Fibroblast of peridontal ligament (primary cell): Measurements from ENCODE around the gene KCNK15.
"Not testable (repeated sequence)": the region's sequence is repeated elsewhere in the genome, so short reads cannot be mapped to it uniquely, and the experiment has no call there.

ENCODE experiments used
- DNase-seq: peaks from one replicate; pipeline ENCODE4 v3.0.0-alpha.2; 2010; ENCODE audit errors: extremely low read depth

The KCNK15 gene

DNA sequence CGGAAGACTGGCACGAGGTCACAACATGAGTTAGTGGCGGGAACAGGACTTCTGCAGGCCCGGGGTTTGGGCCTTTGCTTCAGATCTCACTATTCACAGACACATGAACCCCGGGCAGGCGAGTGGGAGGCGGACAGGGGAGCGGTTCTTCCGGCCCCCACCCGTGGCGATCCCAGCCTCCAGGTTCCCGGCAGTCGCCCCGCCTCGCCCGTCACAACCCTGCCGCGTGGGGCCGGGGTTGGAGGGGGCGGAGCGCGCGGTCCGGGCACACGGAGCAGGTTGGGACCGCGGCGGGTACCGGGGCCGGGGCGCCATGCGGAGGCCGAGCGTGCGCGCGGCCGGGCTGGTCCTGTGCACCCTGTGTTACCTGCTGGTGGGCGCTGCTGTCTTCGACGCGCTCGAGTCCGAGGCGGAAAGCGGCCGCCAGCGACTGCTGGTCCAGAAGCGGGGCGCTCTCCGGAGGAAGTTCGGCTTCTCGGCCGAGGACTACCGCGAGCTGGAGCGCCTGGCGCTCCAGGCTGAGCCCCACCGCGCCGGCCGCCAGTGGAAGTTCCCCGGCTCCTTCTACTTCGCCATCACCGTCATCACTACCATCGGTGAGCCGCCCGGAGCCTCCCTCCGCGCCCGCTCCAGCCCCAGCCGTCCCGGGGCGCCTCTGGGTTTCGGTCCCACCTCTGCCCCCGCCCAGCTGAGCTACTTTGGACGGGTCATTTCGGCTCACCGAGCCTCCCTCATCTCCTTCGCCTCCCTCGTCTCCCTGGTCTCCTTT lies at the start of gene KCNK15:
Gene KCNK15, plus strand, starts transcription at position 268 of the 769 bp plus-strand sequence. Its CDS starts 46 bp downstream, at position 314.
- no peak for DNase-seq

DNA sequence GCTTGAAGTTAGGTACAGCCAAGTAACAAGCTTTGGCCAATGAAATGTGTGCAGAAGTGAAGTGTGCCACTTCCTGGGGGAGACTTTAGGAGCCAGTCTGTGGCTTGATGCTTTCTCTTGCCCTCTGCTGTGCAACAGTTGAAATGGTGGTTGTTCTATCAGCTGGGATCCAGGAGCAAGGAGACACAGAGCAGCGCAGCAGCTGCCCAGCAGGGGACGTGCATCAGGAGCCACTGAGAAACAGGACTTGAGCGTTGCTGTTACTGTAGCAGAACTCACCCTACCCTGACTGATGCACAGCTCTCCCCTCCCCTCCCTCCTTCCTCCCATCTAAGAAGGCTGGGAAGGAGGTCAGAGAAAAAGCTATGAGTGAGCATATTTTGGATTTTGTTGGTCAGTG lies 49.4 kb upstream of the KCNK15 start:
- no peak for DNase-seq

DNA sequence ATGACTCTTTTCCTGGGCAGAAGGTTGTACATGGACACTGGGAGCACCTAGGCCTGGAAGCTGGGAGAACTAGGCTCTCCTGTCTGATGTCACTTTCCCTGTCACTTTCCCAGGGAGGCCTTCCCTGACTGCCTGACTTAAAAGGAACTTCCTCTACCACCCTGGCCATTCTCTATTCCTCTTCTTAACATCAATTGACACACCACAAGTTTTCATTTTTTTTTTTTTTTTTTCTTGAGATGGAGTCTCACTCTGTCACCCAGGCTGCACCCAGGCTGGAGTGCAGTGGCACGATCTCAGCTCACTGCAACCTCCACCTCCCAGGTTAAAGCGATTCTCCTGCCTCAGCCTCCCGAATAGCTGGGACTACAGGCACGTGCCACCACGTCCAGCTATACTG lies 48.6 kb upstream of the KCNK15 start:
- DNase-seq, result not testable (repeated sequence)

DNA sequence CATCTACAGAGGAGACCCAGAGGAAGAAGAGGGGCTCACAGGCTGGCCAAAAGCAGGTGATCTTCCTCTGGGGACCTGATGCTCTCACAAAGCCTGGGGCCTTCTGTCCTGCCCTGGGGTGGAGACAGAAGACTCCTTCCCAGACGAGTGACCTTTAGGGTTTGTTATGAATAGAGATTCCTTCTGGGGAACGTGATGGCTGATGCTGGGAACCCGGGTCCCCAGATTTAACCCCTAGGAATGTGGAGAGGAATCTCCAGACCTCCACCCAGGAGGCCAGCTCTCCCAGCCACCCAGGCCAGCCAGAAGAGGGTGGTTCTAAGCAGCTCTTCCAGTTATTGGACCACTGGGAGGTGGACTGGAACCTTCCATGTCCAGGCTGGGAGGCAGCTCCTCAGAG lies 47.3 kb upstream of the KCNK15 start:
- no peak for DNase-seq

DNA sequence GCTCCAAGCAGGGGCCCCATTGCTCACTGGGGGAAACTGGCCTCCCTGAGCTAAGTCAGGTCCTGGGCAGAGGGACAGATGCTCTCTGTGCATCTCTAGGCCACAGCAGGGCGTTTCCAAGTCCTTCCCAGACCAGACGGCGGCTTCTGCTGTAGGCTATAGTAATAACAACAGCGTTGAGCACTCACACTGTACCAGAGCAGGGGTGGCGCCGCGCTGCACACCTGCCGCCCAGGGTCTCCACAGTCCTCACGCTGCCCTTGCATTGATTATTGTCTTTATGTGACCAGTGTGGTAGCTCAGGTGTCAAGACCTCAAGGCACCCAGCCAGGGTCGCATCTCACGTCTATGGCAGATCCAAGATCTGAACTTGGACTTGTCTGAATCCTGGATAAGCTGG lies 45.4 kb upstream of the KCNK15 start:
- no peak for DNase-seq

DNA sequence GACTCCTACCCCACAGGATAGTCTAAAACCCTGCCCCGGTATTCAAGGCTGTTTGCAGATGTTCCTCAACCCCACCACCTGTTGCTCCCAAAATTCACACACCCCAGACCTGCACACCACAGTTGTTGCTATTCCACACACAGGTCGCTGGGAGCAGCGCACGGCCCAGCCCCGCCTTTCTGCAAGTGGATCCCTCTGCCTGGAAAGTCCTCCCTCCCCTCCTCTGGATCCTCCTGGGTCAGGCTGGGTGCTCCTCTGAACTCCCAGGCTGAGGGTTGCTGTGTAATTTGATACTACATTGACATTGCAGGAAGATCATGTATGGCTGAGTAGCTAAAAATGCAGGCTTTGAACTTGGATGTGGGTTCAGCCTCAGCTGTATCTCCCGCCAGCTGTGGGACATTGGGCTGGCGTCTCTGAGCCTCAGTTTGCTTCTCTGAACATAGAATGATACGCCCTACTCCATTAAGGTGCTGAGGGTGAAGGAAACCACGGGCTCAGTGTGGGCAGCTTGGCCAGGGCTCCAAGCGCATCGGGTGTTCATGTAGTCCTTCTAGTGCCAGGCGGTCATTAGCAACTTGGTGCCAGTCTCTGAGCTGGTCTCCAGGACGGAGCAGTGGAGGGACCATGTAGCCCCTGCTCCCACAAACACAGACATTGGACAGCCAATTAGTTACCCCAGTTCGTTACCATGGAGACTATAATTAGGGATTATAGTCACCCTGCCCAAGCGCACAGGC lies 44.4 kb upstream of the KCNK15 start:
- DNase-seq, result peak; percentile 59

DNA sequence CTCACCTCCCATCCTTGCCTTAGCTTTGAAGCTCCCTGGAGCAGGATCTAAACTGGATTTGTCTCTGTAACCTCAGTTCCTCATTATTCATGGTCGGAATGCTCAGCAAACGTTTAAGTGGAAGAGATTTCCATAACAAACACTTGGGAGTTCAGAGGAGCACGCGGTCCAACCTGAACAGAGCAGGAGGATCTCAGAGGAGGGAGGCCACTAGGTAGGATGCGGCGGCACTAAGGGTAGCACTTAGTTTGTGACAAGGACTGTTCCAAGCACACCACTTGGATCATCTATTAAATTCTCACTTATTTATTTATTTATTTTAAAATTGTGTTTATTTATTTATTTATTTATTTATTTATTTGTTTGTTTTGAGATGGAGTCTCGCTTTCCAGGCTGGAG lies 43.8 kb upstream of the KCNK15 start:
- DNase-seq, result no peak

DNA sequence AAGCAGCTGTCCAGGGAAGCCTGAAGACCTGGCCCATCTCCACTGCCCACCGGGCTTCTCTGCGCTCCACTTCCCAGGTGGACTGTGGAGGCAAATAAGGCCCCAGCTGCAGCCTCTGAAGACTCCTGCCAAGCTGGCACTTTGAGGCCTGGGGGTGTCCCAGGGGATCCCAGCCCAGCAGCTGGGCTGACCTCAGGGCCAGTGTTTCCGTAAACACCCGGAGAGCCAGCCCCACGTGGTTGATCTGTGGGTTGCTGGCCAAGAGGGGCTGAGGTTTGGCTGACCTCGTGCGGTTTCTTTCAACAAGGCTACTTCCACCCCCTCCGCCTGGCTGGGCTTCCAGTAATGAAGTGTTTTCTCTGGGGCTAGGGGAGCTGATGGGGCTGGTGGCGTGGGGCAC lies 42.9 kb upstream of the KCNK15 start:
- peak; percentile 99 for DNase-seq

DNA sequence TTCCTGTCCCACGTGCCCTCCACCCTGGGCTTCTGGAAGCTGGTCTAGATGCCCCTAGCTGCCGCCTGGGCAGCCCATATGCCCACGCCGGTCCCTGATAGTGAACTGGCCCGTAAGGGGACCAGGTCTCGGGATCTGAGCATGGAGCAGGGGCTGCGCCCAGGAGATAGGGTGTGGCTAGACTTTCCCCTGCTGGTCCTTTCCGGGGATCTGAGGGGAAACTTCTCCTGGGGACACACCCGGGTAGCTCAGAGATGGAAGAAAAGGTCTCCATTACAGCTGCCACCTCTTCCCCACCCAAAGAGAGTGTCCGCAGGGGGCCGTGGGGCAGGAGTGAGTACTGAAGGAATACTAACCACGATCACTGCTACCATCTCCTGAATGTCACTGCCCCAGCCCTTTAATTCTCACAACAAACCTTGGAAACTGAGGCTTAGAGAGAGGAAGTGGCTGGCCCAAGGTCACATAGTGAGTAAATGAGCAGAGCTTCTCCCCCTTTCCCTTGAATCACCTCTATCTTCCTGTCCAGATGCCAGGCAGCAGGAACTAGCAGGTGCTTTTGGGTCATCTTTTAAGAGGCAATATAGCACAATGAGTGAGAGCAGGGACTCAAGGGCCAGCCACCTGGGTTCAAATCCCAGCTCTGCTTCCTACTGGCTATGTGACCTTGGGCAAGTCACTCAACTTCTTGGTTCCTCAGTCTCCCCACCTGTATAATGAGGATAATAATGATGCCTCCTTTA lies 42.3 kb upstream of the KCNK15 start:
- no peak for DNase-seq

DNA sequence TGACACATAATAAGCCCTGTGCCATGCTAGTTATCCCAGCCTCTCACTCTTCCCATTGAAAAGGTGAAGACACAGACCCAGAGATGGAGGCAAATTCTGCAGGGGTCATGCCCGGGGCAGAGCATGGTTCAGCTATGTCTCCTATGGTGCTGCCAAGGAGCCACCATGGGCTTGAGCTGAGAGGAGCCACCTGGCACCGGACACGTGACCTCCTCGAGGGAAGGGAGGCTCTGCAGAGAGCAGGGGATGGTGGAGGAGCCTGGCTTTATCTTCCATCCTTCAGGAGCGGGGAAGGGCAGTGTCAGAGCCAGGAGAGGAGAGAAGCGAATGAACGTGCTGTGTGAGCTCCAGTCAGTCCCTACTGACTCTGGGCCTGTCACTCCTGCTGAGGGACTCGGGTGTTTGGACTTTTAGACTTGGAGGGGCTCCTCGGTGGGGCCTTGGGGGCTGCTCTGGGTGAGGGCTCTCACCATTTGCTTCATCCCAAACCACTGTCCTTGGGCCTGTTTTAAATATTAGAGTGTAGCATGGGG lies 41.6 kb upstream of the KCNK15 start:
- no peak for DNase-seq

DNA sequence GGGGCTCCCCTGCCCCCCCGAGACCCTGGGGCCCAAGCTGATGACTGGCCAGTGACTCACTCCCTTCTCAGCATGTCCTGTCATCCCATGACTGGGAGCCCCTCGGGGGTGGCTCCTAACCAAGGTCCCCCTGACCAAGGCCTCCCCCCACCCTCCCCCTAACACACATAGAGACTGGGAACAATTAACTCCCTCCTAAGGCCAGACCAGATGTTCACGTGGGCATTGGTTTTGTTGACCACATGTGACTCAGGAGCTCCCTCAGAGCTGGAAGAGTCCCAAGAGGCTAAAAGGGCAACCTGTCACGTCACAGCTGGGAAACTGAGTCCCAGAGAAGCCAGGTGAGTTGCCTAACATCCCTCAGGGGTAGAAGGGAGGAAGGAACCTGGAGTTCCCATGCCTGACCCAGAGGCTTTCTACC lies 41.1 kb upstream of the KCNK15 start:
- peak; percentile 93 for DNase-seq

DNA sequence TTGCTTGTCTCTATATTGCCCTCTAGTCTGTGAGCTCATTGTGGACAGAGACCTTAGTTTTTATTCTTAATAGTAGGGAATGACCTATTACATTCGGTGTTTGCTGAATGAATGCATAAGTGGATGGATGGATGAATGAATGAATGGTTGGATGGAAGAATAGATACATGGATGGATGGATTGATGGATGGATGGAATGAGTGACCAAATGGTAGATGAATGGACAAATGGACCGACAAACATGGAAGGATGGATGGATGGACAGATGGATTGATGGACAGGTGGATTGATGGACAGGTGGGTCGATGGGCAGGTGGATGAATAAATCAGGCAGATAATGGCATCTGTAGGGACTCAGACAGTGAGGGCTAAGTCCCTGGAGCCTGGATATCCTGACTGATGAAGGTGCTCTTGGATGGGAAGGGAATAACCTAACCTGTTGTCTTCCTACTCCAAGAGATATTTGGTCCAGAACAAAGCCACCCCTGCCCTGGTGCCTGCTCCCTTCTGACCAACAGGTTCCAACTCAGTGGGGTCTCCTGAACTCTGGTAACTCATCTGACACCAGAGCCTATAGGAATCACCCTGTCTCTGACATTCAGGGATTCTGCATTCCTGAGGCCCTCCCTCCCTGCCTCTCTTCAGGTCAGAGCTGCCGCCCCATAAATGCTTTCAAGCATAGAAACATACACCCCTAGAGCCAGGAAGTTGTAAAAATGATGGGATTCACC lies 40.1 kb upstream of the KCNK15 start:
- no peak for DNase-seq

DNA sequence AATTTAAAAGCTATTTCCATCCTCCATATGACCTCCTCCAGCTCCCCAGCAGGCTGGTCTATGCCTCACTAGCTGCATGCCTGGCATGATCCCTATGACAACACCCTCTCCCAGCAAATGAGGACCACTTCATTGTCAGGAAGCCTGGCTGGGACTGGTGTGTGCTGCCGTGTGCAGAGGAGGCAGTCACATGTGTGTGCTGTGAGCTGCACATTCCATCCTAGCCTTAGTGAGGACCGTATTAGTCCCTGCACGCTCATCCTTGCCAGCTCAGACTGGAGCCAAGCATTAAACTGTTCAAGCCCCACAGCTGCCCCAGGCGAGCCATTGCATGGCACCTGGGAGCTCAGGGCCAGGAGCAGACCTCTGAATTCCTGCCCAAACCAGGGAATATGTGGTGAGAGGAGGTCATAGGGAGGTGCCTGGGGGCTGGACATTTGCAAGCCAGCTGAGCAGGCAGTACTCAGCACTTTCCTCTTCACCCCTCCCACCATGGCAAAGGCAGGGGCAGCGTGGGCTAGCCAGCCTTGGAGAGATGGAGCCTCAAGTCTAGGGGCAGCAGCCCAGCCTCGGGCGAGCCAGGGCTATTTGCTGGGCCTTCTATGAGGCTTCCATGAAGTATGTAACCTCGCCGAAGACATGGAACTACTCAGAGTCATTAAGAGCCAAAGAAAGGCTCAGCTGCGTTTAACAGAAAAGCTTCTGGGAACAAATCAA lies 39.2 kb upstream of the KCNK15 start:
- peak; percentile 92 for DNase-seq

DNA sequence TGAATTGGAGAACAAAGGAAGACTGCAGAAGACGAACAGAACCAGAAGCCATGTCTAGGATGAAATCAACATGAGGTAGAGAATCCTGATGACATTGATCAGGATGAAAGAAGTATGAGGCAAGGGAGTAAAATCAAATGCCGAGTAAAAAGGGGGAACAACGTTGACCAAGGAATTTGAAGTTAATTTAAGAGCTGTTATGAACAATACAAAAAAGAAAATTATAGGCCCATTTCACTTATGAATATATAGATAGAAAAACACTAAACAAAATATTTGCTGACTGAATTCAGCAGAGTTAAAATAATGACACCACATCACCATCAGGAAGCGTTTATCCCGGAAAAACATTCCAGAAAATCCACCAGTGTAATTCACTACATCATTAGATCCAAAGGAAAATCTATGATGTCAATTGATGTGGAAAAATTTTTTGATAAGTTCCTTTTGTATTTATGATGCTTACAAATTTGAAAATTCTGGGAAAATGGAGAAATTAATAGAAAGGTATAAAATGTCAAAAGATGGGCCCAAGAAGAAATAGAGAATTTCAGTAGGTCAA lies 38.6 kb upstream of the KCNK15 start:
- peak; percentile 48 for DNase-seq

DNA sequence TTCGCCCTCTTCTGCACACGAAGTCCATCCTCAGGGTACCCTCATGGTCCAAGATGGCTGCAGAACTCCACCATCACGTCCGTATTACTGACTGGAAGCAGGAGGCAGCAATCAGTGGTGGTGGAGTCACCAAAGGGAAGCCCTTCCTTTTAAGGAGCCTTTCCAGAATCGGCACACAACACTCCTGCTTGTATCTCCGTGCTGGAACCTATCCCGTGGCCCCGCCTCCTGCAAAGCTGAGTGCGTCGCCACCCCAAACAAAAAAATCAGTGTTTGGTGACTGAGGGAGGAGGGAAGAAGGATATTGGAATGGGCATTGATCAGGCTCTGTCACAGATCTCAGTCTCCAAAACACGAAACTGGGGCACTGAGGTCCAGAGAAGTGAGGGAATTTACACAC lies 36.3 kb upstream of the KCNK15 start:
- DNase-seq, result no peak

DNA sequence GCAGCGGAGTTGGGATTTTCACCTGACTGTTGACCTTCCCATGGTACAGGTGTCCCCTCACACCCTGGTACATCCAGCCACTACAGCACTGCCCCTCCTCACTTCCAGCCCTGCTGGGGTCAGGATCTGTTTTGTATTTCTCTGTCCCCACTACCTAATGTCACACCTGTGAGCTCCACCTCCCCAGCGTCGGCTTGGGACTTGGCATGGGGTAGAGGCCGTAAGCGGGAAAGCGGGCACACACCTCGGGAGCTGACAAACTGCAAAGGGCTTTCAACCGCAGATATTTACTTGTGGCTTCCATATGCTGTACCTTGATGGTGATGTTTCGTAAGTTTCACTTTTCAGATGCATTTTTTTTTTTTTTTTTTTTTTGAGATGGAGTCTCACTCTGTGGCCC lies 35.9 kb upstream of the KCNK15 start:
- no peak for DNase-seq

DNA sequence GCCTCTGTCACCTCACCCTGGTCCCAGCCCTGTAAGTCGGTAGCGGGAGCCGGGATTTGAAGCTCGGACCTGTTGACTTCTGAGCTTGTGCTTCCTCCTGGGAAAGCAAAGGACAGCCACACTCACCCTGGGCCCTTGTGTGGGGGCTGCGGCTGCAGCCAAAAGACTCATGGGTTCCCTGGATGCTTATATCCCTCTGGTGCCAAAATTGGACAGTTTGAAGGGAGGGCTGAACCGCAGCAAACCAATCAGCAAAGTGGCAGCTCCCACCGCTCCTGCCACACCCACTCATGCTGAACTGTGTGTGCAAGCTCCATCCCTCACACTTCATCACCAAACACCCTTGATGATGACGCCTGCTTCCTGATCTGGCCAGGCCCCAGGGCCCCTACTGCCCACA lies 34.4 kb upstream of the KCNK15 start:
- DNase-seq, result no peak

DNA sequence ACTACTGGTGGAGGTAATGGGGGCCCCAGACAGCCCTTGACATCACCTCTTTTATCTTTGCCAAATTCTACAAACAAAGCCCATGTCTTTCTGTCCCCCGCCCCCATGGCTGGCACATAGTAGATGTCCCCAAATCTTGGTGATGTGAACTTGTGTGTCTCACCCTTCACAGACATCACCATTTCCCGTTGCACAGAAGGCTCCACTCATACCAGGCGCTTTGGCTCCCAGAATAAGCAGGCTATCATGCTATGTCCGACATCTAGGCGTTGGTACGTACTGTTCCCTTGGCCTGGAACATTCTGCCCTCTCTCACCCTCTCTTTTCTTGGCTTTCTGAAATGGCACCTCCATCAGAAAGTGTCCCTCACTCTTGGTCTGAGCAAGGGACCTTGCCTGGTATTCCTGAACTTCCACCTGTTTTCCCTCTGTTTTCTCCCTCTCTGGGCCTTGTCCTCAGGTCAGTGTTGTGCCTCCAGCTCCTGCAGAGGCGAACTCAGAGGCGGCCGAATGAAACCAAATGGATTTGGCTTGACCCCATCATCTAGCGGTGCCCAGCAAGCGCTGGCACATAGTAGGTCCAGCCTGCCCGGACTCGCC lies 31.5 kb upstream of the KCNK15 start:
- no peak for DNase-seq

DNA sequence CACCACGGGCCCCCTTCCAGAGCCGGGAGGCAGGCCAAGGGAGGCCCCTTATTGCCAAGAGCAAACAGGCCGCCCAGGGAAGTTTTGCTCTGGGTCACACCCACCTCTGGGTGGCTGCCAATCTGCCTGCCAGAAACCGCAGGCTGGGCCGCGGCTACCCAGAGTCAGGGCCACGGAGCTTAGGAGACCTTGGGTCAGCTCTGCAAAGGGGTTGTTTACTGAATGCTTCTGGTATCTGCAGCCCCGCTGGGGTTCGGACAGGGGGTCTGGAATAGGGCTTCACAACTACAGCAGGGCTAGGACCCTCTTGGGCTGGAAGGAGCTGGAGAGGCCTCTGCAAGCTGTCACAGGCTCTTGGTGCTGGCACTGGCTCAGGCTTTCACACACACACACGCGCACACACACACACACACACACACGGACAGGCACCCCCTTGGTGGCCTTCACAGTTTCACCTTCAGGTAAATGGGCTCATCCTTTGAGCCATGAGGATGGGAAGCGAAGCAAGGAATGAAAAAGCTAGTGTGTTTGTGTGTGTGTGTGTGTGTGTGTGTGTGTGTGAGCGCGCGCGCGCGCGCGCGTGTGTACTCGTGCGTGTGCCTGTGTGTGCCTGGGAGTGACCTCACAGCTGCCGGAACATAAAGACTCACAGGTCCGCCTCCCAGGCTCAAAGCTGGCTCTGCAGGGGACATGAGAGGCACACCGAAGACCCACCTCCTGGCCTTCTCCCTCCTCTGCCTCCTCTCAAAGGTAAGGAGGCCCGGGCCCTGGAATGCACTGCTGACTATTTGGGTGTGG lies 30.8 kb upstream of the KCNK15 start, which contains the start of gene CCN5:
Gene CCN5, plus strand, starts transcription at position 669 of the 798 bp plus-strand sequence. Its CDS starts 22 bp downstream, at position 691.
- peak; percentile 85 for DNase-seq
